H1 (cell line): ENCODE results near the gene ADGRL2. TPM values are rescaled to one million over a fixed set of nuclear protein-coding genes. Genes with fewer than 3 reads are reported as not detected.

Experiments used
- CTCF ChIA-PET: fragments of 300-600 bp; sonication (Branson Sonifier 250); formaldehyde crosslinking; loops from one replicate; lab custom pipeline; 2021; ENCODE audit not compliant: partially characterized antibody; lab: Charles Lee
- POLR2A ChIA-PET: fragments of 300-600 bp; sonication (Branson Sonifier 250); formaldehyde crosslinking; loops from one replicate; lab custom pipeline; 2021; ENCODE audit warnings: inconsistent platforms; ENCODE audit not compliant: partially characterized antibody; lab: Charles Lee
- DNase-seq, 2 experiments: peaks; one replicate each; pipeline versions ENCODE4 v3.0.0 to v3.0.0-alpha.2; 2010 to 2022; ENCODE audit warnings: low spot score in 2 of 2, low read depth in 1 of 2, mixed read lengths in 1 of 2
- FAIRE-seq: peaks from 2 replicates; lab custom pipeline; 2011; peaks lifted over from hg19 to GRCh38; lab: Jason Lieb, UNC
- H2AFZ ChIP-seq: 2 replicates; pipeline ENCODE4 v1.8.1; 2012; ENCODE audit warnings: low read length, inconsistent platforms
- H2AK5ac ChIP-seq: 2 replicates; pipeline ENCODE4 v1.6.1; 2013; ENCODE audit warnings: low read depth, low read length
- H2BK120ac ChIP-seq: replicated peaks from 2 replicates; pipeline ENCODE3; 2013; ENCODE audit warnings: low read depth, low read length, inconsistent platforms
- H2BK12ac ChIP-seq: 2 replicates; pipeline ENCODE4 v1.6.1; 2013; ENCODE audit warnings: low read depth, low read length
- H2BK15ac ChIP-seq: 2 replicates; pipeline ENCODE4 v1.6.1; 2013; ENCODE audit warnings: low read length
- H2BK20ac ChIP-seq: 2 replicates; pipeline ENCODE4 v1.6.1; 2013; ENCODE audit warnings: low read length
- H2BK5ac ChIP-seq: 2 replicates; pipeline ENCODE4 v1.6.1; 2013; ENCODE audit warnings: low read depth, low read length
- H3K14ac ChIP-seq: 2 replicates; pipeline ENCODE4 v1.6.1; 2013; ENCODE audit warnings: inconsistent platforms; ENCODE audit not compliant: insufficient read length
- H3K18ac ChIP-seq: 2 replicates; pipeline ENCODE4 v1.6.1; 2013; ENCODE audit warnings: low read length; ENCODE audit errors: extremely low read depth
- H3K23ac ChIP-seq: 2 replicates; pipeline ENCODE4 v1.6.1; 2013; ENCODE audit warnings: inconsistent platforms; ENCODE audit not compliant: insufficient read length
- H3K23me2 ChIP-seq: 2 replicates; pipeline ENCODE4 v1.6.1; 2013; ENCODE audit warnings: low read depth, low read length
- H3K27ac ChIP-seq: 2 replicates; pipeline ENCODE4 v1.6.1; 2011; ENCODE audit warnings: low read depth, low read length, inconsistent platforms
- H3K27me3 ChIP-seq, 4 experiments: replicated peaks in 1 of 4; 1 replicate in 1 of 4; 2 replicates in 3 of 4; pipeline versions ENCODE4 v1.6.1 to v1.8.1; 2011 to 2013; ENCODE audit warnings: low read length in 3 of 4, mild to moderate bottlenecking in 3 of 4, inconsistent platforms in 2 of 4, mixed read lengths in 2 of 4, moderate library complexity in 1 of 4; ENCODE audit not compliant: control insufficient read depth in 3 of 4, insufficient read depth in 3 of 4; ENCODE audit errors: extremely low read depth in 1 of 4
- H3K36me3 ChIP-seq, 4 experiments: 2 replicates each; pipeline versions ENCODE4 v1.6.1 to v1.8.1; 2011 to 2013; ENCODE audit warnings: mild to moderate bottlenecking in 4 of 4, low read length in 3 of 4, moderate library complexity in 2 of 4, control low read depth in 1 of 4, inconsistent platforms in 1 of 4; ENCODE audit not compliant: insufficient read depth in 4 of 4, control insufficient read depth in 2 of 4
- H3K4ac ChIP-seq: replicated peaks from 2 replicates; pipeline ENCODE3; 2013; ENCODE audit warnings: low read length, low read depth, mixed read lengths, inconsistent platforms; ENCODE audit not compliant: insufficient read length
- H3K4me1 ChIP-seq, 4 experiments: replicated peaks in 1 of 4; 1 replicate in 1 of 4; 2 replicates in 3 of 4; pipeline versions ENCODE4 v1.6.1 to v1.8.1; 2011 to 2013; ENCODE audit warnings: low read length in 3 of 4, inconsistent platforms in 2 of 4, mixed read lengths in 1 of 4; ENCODE audit not compliant: insufficient read depth in 4 of 4, control insufficient read depth in 3 of 4
- H3K4me2 ChIP-seq, 2 experiments: 2 replicates each; pipeline versions ENCODE4 v1.6.1 to v1.8.1; 2011 to 2013; ENCODE audit warnings: low read depth in 2 of 2, low read length in 2 of 2, control low read depth in 1 of 2, inconsistent platforms in 1 of 2, mild to moderate bottlenecking in 1 of 2; ENCODE audit not compliant: insufficient read depth in 1 of 2
- H3K4me3 ChIP-seq, 4 experiments: fragments of 200-600, 300-600 bp in 1 of 4; sonication (generic), shearing (Covaris generic), sonication (Bioruptor Twin) in 1 of 4; 2 replicates each; pipeline versions ENCODE4 v1.5.1 to v1.8.1; 2011 to 2016; ENCODE audit warnings: low read length in 4 of 4, low read depth in 3 of 4, control low read depth in 2 of 4, inconsistent platforms in 2 of 4, mild to moderate bottlenecking in 2 of 4, mixed read lengths in 1 of 4, moderate library complexity in 1 of 4; ENCODE audit not compliant: insufficient read depth in 2 of 4; ENCODE audit errors: extremely low read depth in 1 of 4
- H3K56ac ChIP-seq: replicated peaks from 2 replicates; pipeline ENCODE3; 2013; ENCODE audit warnings: low read depth, mild to moderate bottlenecking, mixed read lengths, low read length, inconsistent platforms; ENCODE audit not compliant: insufficient read length
- H3K79me1 ChIP-seq: 2 replicates; pipeline ENCODE4 v1.6.1; 2013; ENCODE audit warnings: low read depth, low read length, control low read depth
- H3K79me2 ChIP-seq, 2 experiments: 2 replicates each; pipeline versions ENCODE4 v1.6.1 to v1.8.1; 2012 to 2013; ENCODE audit warnings: low read length in 2 of 2, mild to moderate bottlenecking in 2 of 2, inconsistent platforms in 1 of 2; ENCODE audit not compliant: insufficient read depth in 2 of 2, control insufficient read depth in 1 of 2
- H3K9ac ChIP-seq, 4 experiments: replicated peaks in 1 of 4; 1 replicate in 1 of 4; 2 replicates in 3 of 4; pipeline versions ENCODE4 v1.6.1 to v1.8.1; 2011 to 2013; ENCODE audit warnings: low read depth in 3 of 4, low read length in 3 of 4, control low read depth in 2 of 4, mild to moderate bottlenecking in 2 of 4, moderate library complexity in 2 of 4, inconsistent platforms in 1 of 4; ENCODE audit errors: extremely low read depth in 1 of 4
- H3K9me3 ChIP-seq, 2 experiments: 2 replicates each; pipeline versions ENCODE4 v1.6.1 to v1.8.1; 2012 to 2013; ENCODE audit warnings: mild to moderate bottlenecking in 2 of 2, moderate library complexity in 2 of 2, control low read depth in 1 of 2, inconsistent platforms in 1 of 2, low read depth in 1 of 2, low read length in 1 of 2, mixed read lengths in 1 of 2; ENCODE audit not compliant: insufficient read depth in 2 of 2
- H4K20me1 ChIP-seq, 2 experiments: replicated peaks in 1 of 2; 2 replicates each; pipeline versions ENCODE3 to v1.8.1; 2011 to 2013; ENCODE audit warnings: inconsistent platforms in 2 of 2, low read length in 2 of 2, mild to moderate bottlenecking in 1 of 2; ENCODE audit not compliant: insufficient read depth in 2 of 2, control insufficient read depth in 1 of 2
- H4K5ac ChIP-seq: 2 replicates; pipeline ENCODE4 v1.6.1; 2013; ENCODE audit warnings: low read length, low read depth, mixed read lengths, inconsistent platforms; ENCODE audit not compliant: insufficient read length
- H4K8ac ChIP-seq: 2 replicates; pipeline ENCODE4 v1.8.0; 2013; ENCODE audit warnings: mild to moderate bottlenecking, moderate library complexity, low read length, inconsistent platforms; ENCODE audit not compliant: insufficient read depth; ENCODE audit errors: extremely low read depth
- H4K91ac ChIP-seq: replicated peaks from 2 replicates; pipeline ENCODE3; 2013; ENCODE audit warnings: low read length, mixed read lengths, inconsistent platforms; ENCODE audit not compliant: insufficient read length
- CREB1 ChIP-seq: IDR thresholded peaks from 2 replicates; pipeline ENCODE4 v1.6.1; 2012; ENCODE audit warnings: inconsistent platforms
- EGR1 ChIP-seq: IDR thresholded peaks from 2 replicates; pipeline ENCODE4 v1.6.1; 2011; ENCODE audit warnings: low read depth, low read length, borderline replicate concordance
- GTF2F1 ChIP-seq: IDR thresholded peaks from 2 replicates; pipeline ENCODE4 v1.6.1; 2012; ENCODE audit warnings: low read depth, low read length, improper control_type of control experiment, borderline replicate concordance
- RFX5 ChIP-seq: IDR thresholded peaks from 2 replicates; pipeline ENCODE4 v1.6.1; 2011; ENCODE audit warnings: low read depth, low read length, improper control_type of control experiment, borderline replicate concordance
- SIN3A ChIP-seq, 2 experiments: IDR thresholded peaks in 1 of 2; conservative IDR thresholded peaks in 1 of 2; 2 replicates each; pipeline ENCODE4 v1.6.1; 2011 to 2012; ENCODE audit warnings: low read length in 2 of 2, improper control_type of control experiment in 1 of 2, low read depth in 1 of 2, mild to moderate bottlenecking in 1 of 2
- SRF ChIP-seq: IDR thresholded peaks from 2 replicates; pipeline ENCODE4 v1.6.1; 2011; ENCODE audit warnings: mild to moderate bottlenecking, low read depth, low read length, moderate library complexity
- TEAD4 ChIP-seq: IDR thresholded peaks from 2 replicates; pipeline ENCODE4 v1.6.1; 2012; ENCODE audit warnings: low read depth, low read length, inconsistent platforms, mixed read lengths
- ZNF274 ChIP-seq: IDR thresholded peaks from 2 replicates; pipeline ENCODE4 v1.7.0; 2012; ENCODE audit warnings: low read length, borderline replicate concordance; ENCODE audit errors: extremely low read depth
- WGBS, 2 experiments: shearing (Covaris generic) in 1 of 2; methylation state at CpG; one replicate each; pipeline versions ENCODE4 v1.1.6 to v1.1.7; 2013 to 2015; ENCODE audit warnings: low lambda C conversion rate in 2 of 2, mixed read lengths in 2 of 2, inconsistent platforms in 1 of 2, low coverage in 1 of 2, missing lambda C conversion rate in 1 of 2; ENCODE audit not compliant: insufficient replicate concordance in 2 of 2, insufficient coverage in 1 of 2, insufficient read length in 1 of 2; ENCODE audit errors: extremely low coverage in 1 of 2, missing lambda C conversion rate in 1 of 2; 5-methylcytosine and 5-hydroxymethylcytosine counted together
- polyA plus RNA-seq, 7 experiments: library from polyadenylated mRNA; depleted of rRNA in 3 of 7; stranded (reverse) in 5 of 7; unstranded in 2 of 7; fragments of >200 nt in 5 of 7; fragments of 200-250 nt in 2 of 7; gene quantifications; 1 replicate in 5 of 7; 2 replicates in 1 of 7; 4 replicates in 1 of 7; pipeline versions ENCODE4 v1.2.1 to v1.2.3, GENCODE V29; 2011 to 2013; ENCODE audit warnings: missing spikeins in 2 of 7, mixed read lengths in 2 of 7
- total RNA-seq: library from RNA; stranded (reverse); fragmentation: NEBNext Ultra II Directional; extraction: Animal tissue kit (Norgen Biotek cat#: 25700); gene quantifications from 2 replicates; pipeline ENCODE4 v1.2.1, GENCODE V29; 2021
- TF ChIP-seq, protein P1 (sequence below): IDR thresholded peaks from 2 replicates; pipeline ENCODE4 v1.6.1; 2012; ENCODE audit warnings: inconsistent platforms
- TF ChIP-seq, protein P2 (sequence below), 3 experiments: IDR thresholded peaks; 1 replicate in 2 of 3; 2 replicates in 1 of 3; pipeline versions ENCODE4 v1.5.1 to v1.6.1; 2011; ENCODE audit warnings: low read length in 3 of 3, mild to moderate bottlenecking in 3 of 3, inconsistent platforms in 2 of 3, low read depth in 1 of 3, moderate library complexity in 1 of 3; ENCODE audit not compliant: insufficient read depth in 1 of 3; ENCODE audit errors: control extremely low read depth in 1 of 3

ADGRL2 gene
- total and polyA plus RNA-seq, 2 of the 8 experiments (the other 6 are each of a cell fraction or from before 2014, with no cell fraction given) = 113 to 124 TPM

DNA sequence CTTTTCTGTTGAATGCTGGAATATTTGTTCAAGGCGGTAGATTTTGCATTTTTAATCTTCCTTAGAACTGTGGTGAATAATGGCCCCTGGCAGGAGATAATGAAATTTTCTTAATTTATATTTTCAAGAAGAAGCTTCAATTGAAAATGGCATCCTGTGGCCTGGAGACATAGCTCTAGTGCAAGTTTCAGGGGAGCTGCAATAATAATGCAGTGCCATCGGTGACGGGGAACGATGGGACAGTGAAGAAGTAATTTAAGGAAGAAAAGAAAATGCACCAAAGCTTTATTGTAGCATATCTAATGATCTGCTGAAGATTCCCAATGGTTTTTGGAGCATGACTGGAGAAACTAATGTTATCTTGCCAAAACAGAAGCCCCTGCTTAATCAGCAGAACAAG is 128.4 kb downstream of the ADGRL2 start:
- FAIRE-seq (no peak), DNase-seq (no peak)
- Histone ChIP-seq H3K4me1 (peaks cover 0 to 5% (median 1%) of the 10 kb centered on the region in 4 experiments; a peak in 4 of 7 replicates), H4K91ac (no peak overlapping the region), H3K14ac (no peak overlapping the region), H3K36me3 (peaks cover 0 to 3% (median 0%) of the 10 kb centered on the region in 4 experiments; a peak in 1 of 8 replicates), H2BK120ac (no peak overlapping the region), H3K4ac (no peak overlapping the region), H3K27me3 (no peaks in the 10 kb centered on the region), H3K9ac (no peak overlapping the region), H2BK5ac (no peak overlapping the region), H3K9me3 (no peaks in the 10 kb centered on the region), H3K23me2 (no peaks in the 10 kb centered on the region; the same call in 1 of the 2 replicates), H2BK20ac (no peak overlapping the region), H2BK12ac (no peak overlapping the region), H2BK15ac (no peak overlapping the region), H2AK5ac (no peak overlapping the region), H3K18ac (no peak overlapping the region), H3K79me1 (no peaks in the 10 kb centered on the region; the same call in 1 of the 2 replicates), H2AFZ (no peak overlapping the region), H3K27ac (no peak overlapping the region), H3K56ac (no peak overlapping the region), H3K79me2 (peaks cover 0 to 89% of the 10 kb centered on the region in 2 experiments; a peak in 2 of 4 replicates), H4K20me1 (peaks cover 0 to 1% of the 10 kb centered on the region in 2 experiments), H4K5ac (no peak overlapping the region), H3K4me2 (no peak overlapping the region), H3K4me3 (no peak overlapping the region), H4K8ac (no peak overlapping the region), H3K23ac (no peak overlapping the region)
- TF ChIP-seq SRF (no peak), ZNF274 (no peak), RFX5 (no peak), CREB1 (no peak), EGR1 (no peak), SIN3A (conservative IDR thresholded peaks at IDR 0.05 in 1 of 2, IDR thresholded peaks at IDR 0.05 in 1 of 2; ENCODE audit: low read depth in 1 of 2, low read length in 2 of 2) (no peak), GTF2F1 (no peak), TEAD4 (no peak)
- TF ChIP-seq, protein P1, sequence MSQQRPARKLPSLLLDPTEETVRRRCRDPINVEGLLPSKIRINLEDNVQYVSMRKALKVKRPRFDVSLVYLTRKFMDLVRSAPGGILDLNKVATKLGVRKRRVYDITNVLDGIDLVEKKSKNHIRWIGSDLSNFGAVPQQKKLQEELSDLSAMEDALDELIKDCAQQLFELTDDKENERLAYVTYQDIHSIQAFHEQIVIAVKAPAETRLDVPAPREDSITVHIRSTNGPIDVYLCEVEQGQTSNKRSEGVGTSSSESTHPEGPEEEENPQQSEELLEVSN = no peak
- TF ChIP-seq, protein P2, sequence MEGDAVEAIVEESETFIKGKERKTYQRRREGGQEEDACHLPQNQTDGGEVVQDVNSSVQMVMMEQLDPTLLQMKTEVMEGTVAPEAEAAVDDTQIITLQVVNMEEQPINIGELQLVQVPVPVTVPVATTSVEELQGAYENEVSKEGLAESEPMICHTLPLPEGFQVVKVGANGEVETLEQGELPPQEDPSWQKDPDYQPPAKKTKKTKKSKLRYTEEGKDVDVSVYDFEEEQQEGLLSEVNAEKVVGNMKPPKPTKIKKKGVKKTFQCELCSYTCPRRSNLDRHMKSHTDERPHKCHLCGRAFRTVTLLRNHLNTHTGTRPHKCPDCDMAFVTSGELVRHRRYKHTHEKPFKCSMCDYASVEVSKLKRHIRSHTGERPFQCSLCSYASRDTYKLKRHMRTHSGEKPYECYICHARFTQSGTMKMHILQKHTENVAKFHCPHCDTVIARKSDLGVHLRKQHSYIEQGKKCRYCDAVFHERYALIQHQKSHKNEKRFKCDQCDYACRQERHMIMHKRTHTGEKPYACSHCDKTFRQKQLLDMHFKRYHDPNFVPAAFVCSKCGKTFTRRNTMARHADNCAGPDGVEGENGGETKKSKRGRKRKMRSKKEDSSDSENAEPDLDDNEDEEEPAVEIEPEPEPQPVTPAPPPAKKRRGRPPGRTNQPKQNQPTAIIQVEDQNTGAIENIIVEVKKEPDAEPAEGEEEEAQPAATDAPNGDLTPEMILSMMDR (IDR thresholded peaks at IDR 0.05; ENCODE audit: control extremely low read depth in 1 of 3, insufficient read depth in 1 of 3, low read depth in 1 of 3, low read length in 3 of 3) = no peak
- ChIA-PET POLR2A (no interaction called here), CTCF (interaction anchor here (1.8 kb wide), 1 partner anchor 9 kb away, joined by 5 read pairs; no protein-coding TSS in a partner anchor)
- 94% methylated on average over 4 of the region's 4 CpGs; no CpG with 5 or more reads in 1 of the 2 experiments for WGBS, 2 experiments
